ENCODE results near the gene AKAP6. TPM values are rescaled to one million over a fixed set of nuclear protein-coding genes. Genes with fewer than 3 reads are reported as not detected.

Gene AKAP6
- total and polyA plus RNA-seq, 4 donors = 0.42 to 3.2 (median 1.7) TPM

DNA sequence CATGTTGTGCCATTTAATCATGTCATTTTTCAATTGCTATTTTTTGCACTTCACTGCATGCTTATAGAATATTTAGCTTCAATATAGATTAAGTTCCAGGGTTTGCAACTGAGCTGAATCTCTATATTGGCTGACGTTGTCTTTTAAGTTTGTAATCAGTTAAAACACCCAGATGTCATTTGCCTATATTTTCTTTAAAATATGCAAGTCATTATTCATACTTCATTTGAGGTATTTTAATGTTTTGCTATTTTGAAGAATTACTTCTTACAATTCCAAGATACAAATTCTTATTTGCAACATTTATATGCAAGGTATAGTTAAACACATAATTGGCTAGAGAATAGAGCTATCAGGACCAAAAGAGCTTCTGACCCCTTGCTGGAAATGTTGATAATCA is 434.6 kb downstream of the AKAP6 start (continued):
- TF ChIP-seq NR2F2 (IDR thresholded peaks at IDR 0.05) (no peak), EGR1 (IDR thresholded peaks at IDR 0.05; ENCODE audit: low read depth in 2 of 2) (no peak), HNF4A (conservative IDR thresholded peaks at IDR 0.05) (no peak), RAD21 (IDR thresholded peaks at IDR 0.05) (no peak)

DNA sequence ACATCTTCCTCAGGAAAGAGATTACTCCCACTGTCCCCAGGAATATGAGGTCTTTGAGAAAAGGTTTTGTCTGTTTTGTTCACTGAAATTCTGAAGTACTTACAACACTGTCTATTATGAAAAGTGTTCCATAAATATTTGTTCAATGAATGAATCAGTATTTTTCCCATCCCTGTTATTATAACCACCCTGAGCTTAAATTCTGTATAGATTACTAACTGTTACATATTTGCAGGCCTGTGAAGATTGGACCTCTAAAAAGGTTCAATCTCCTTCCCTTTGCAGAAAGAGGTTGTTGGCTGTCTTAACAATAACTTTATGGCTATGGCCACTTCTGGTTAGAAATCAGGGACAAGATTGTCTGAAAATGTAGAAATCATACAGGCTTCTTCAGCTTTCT is 435.0 kb downstream of the AKAP6 start:
- Histone ChIP-seq H3K27me3 (ENCODE audit: control insufficient read depth in 4 of 4, insufficient read depth in 4 of 4, low read length in 3 of 4) (no peaks in the 10 kb centered on the region), H3K4me1 (ENCODE audit: control insufficient read depth in 4 of 4, insufficient read depth in 4 of 4, low read length in 3 of 4) (no peaks in the 10 kb centered on the region), H3K9ac (ENCODE audit: low read depth in 1 of 2, low read length in 2 of 2) (no peak overlapping the region), H3K4me3 (ENCODE audit: low read depth in 1 of 3, low read length in 3 of 3) (no peak overlapping the region), H3K36me3 (ENCODE audit: control insufficient read depth in 4 of 4, insufficient read depth in 3 of 4, low read depth in 1 of 4, low read length in 3 of 4) (no peaks in the 10 kb centered on the region), H3K9me3 (ENCODE audit: control insufficient read depth in 4 of 4, low read length in 3 of 4) (no peaks in the 10 kb centered on the region), H3K27ac (ENCODE audit: low read depth in 1 of 2, low read length in 2 of 2) (no peak overlapping the region)
- no peak for TF ChIP-seq FOXA1 (IDR thresholded peaks at IDR 0.05)
- TF ChIP-seq RXRA (IDR thresholded peaks at IDR 0.05) = no peak
- TF ChIP-seq EGR1 (IDR thresholded peaks at IDR 0.05; ENCODE audit: low read depth in 2 of 2) = no peak
- TF ChIP-seq, protein P1, sequence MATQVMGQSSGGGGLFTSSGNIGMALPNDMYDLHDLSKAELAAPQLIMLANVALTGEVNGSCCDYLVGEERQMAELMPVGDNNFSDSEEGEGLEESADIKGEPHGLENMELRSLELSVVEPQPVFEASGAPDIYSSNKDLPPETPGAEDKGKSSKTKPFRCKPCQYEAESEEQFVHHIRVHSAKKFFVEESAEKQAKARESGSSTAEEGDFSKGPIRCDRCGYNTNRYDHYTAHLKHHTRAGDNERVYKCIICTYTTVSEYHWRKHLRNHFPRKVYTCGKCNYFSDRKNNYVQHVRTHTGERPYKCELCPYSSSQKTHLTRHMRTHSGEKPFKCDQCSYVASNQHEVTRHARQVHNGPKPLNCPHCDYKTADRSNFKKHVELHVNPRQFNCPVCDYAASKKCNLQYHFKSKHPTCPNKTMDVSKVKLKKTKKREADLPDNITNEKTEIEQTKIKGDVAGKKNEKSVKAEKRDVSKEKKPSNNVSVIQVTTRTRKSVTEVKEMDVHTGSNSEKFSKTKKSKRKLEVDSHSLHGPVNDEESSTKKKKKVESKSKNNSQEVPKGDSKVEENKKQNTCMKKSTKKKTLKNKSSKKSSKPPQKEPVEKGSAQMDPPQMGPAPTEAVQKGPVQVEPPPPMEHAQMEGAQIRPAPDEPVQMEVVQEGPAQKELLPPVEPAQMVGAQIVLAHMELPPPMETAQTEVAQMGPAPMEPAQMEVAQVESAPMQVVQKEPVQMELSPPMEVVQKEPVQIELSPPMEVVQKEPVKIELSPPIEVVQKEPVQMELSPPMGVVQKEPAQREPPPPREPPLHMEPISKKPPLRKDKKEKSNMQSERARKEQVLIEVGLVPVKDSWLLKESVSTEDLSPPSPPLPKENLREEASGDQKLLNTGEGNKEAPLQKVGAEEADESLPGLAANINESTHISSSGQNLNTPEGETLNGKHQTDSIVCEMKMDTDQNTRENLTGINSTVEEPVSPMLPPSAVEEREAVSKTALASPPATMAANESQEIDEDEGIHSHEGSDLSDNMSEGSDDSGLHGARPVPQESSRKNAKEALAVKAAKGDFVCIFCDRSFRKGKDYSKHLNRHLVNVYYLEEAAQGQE (IDR thresholded peaks at IDR 0.05) = no peak
- TF ChIP-seq, protein P2, sequence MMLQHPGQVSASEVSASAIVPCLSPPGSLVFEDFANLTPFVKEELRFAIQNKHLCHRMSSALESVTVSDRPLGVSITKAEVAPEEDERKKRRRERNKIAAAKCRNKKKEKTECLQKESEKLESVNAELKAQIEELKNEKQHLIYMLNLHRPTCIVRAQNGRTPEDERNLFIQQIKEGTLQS (IDR thresholded peaks at IDR 0.05) = no peak
- TF ChIP-seq, protein P3, sequence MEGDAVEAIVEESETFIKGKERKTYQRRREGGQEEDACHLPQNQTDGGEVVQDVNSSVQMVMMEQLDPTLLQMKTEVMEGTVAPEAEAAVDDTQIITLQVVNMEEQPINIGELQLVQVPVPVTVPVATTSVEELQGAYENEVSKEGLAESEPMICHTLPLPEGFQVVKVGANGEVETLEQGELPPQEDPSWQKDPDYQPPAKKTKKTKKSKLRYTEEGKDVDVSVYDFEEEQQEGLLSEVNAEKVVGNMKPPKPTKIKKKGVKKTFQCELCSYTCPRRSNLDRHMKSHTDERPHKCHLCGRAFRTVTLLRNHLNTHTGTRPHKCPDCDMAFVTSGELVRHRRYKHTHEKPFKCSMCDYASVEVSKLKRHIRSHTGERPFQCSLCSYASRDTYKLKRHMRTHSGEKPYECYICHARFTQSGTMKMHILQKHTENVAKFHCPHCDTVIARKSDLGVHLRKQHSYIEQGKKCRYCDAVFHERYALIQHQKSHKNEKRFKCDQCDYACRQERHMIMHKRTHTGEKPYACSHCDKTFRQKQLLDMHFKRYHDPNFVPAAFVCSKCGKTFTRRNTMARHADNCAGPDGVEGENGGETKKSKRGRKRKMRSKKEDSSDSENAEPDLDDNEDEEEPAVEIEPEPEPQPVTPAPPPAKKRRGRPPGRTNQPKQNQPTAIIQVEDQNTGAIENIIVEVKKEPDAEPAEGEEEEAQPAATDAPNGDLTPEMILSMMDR (IDR thresholded peaks at IDR 0.05; ENCODE audit: low read depth, low read length, missing input control) = no peak
- TF ChIP-seq RAD21 (IDR thresholded peaks at IDR 0.05) = no peak
- no peak for TF ChIP-seq YY1 (IDR thresholded peaks at IDR 0.05)
- no peak for TF ChIP-seq NR2F2 (IDR thresholded peaks at IDR 0.05)
- TF ChIP-seq HNF4G (IDR thresholded peaks at IDR 0.05) = no peak
- no peak for DNase-seq (ENCODE audit: low spot score)

DNA sequence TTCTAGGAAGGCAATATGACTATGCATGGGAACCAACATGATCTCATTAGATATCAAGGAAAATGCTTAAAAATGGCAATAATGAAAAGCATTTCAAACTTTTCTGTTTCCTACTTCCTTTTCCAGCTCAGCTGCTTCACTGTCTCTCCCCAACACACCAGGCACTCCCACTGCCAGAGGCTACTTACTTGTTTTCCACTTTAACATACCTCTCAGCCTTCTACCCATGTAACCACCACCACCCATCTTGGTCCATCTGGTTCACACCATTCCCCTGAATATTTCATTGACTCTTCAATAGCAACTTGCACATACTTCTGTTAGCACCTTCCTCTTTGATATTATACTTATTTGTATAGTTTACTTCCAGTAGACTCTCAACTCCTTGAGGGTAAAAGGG is 441.3 kb downstream of the AKAP6 start:
- no peaks in the 10 kb centered on the region for H3K27me3 ChIP-seq (ENCODE audit: control insufficient read depth in 4 of 4, insufficient read depth in 4 of 4, low read length in 3 of 4)
- H3K27ac ChIP-seq (ENCODE audit: low read depth in 1 of 2, low read length in 2 of 2) = no peak overlapping the region
- no peak for DNase-seq (ENCODE audit: low spot score)
- H3K9ac ChIP-seq (ENCODE audit: low read depth in 1 of 2, low read length in 2 of 2) = no peak overlapping the region
- no peaks in the 10 kb centered on the region for H3K4me1 ChIP-seq (ENCODE audit: control insufficient read depth in 4 of 4, insufficient read depth in 4 of 4, low read length in 3 of 4)
- peaks cover 0 to 4% (median 0%) of the 10 kb centered on the region in 4 donors for H3K36me3 ChIP-seq (ENCODE audit: control insufficient read depth in 4 of 4, insufficient read depth in 3 of 4, low read depth in 1 of 4, low read length in 3 of 4)
- TF ChIP-seq, protein P1 (IDR thresholded peaks at IDR 0.05) = no peak
- no peak for TF ChIP-seq NR2F2 (IDR thresholded peaks at IDR 0.05)
- TF ChIP-seq, protein P4, sequence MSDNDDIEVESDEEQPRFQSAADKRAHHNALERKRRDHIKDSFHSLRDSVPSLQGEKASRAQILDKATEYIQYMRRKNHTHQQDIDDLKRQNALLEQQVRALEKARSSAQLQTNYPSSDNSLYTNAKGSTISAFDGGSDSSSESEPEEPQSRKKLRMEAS (IDR thresholded peaks at IDR 0.05) = no peak
- TF ChIP-seq HNF4G (IDR thresholded peaks at IDR 0.05) = no peak
- no peak for TF ChIP-seq RXRA (IDR thresholded peaks at IDR 0.05)
- TF ChIP-seq JUND (IDR thresholded peaks at IDR 0.05) = no peak
- H3K9me3 ChIP-seq (ENCODE audit: control insufficient read depth in 4 of 4, low read length in 3 of 4) = no peaks in the 10 kb centered on the region
- no peak overlapping the region for H3K4me3 ChIP-seq (ENCODE audit: low read depth in 1 of 3, low read length in 3 of 3)
